Measurements from ENCODE around the gene UBE4B.

GRCh38 chr1:10074059-10074851 lies 41.5 kb downstream of the UBE4B start:
- TF ChIP-seq, protein P1, sequence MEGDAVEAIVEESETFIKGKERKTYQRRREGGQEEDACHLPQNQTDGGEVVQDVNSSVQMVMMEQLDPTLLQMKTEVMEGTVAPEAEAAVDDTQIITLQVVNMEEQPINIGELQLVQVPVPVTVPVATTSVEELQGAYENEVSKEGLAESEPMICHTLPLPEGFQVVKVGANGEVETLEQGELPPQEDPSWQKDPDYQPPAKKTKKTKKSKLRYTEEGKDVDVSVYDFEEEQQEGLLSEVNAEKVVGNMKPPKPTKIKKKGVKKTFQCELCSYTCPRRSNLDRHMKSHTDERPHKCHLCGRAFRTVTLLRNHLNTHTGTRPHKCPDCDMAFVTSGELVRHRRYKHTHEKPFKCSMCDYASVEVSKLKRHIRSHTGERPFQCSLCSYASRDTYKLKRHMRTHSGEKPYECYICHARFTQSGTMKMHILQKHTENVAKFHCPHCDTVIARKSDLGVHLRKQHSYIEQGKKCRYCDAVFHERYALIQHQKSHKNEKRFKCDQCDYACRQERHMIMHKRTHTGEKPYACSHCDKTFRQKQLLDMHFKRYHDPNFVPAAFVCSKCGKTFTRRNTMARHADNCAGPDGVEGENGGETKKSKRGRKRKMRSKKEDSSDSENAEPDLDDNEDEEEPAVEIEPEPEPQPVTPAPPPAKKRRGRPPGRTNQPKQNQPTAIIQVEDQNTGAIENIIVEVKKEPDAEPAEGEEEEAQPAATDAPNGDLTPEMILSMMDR (IDR thresholded peaks at IDR 0.05; ENCODE audit: poor library complexity) = no peak
- no peak for TF ChIP-seq EZH2phosphoT487 (IDR thresholded peaks at IDR 0.05; ENCODE audit: low read depth, severe bottlenecking, unreplicated experiment)

All from hepatocyte (in vitro differentiated cells).